Kidney (tissue), 14 donors: ENCODE measurements around the gene RTKN2. TPM values are rescaled to one million over a fixed set of nuclear protein-coding genes. Genes with fewer than 3 reads are reported as not detected.
"Not testable (repeated sequence)": the region's sequence is repeated elsewhere in the genome, so short reads cannot be mapped to it uniquely, and the experiment has no call there.

Experiments
- DNase-seq, 5 donors: peaks; one replicate each; pipeline ENCODE4 v3.0.0-alpha.2; 2013 to 2020
- FAIRE-seq: peaks from 2 replicates; lab custom pipeline; 2012; peaks lifted over from hg19 to GRCh38; lab: Jason Lieb, UNC
- H3K27ac ChIP-seq, 2 donors: one replicate each; pipeline ENCODE4 v1.7.0; 2013; ENCODE audit warnings: low read depth in 2 of 2, low read length in 2 of 2, inconsistent platforms in 1 of 2
- H3K27me3 ChIP-seq: one replicate; pipeline ENCODE4 v1.7.1; 2013; ENCODE audit warnings: low read length, inconsistent platforms; ENCODE audit not compliant: control insufficient read depth, insufficient read depth
- H3K36me3 ChIP-seq, 3 donors: one replicate each; pipeline versions ENCODE4 v1.7.0 to v1.7.1; 2013; ENCODE audit warnings: low read length in 3 of 3, control low read depth in 1 of 3, inconsistent platforms in 1 of 3; ENCODE audit not compliant: insufficient read depth in 3 of 3, control insufficient read depth in 2 of 3
- H3K4me1 ChIP-seq, 3 donors: one replicate each; pipeline versions ENCODE4 v1.7.0 to v1.7.1; 2013; ENCODE audit warnings: low read length in 3 of 3, inconsistent platforms in 1 of 3, low read depth in 1 of 3; ENCODE audit not compliant: control insufficient read depth in 2 of 3, insufficient read depth in 2 of 3
- H3K4me3 ChIP-seq, 3 donors: one replicate each; pipeline versions ENCODE4 v1.7.0 to v1.8.1; 2013; ENCODE audit warnings: low read length in 3 of 3, control low read depth in 1 of 3, inconsistent platforms in 1 of 3
- H3K9ac ChIP-seq, 3 donors: one replicate each; pipeline versions ENCODE4 v1.7.0 to v1.7.1; 2013; ENCODE audit warnings: low read length in 3 of 3, control low read depth in 1 of 3, inconsistent platforms in 1 of 3
- H3K9me3 ChIP-seq, 3 donors: one replicate each; pipeline versions ENCODE4 v1.7.0 to v1.7.1; 2013; ENCODE audit warnings: low read length in 3 of 3, control low read depth in 1 of 3, inconsistent platforms in 1 of 3; ENCODE audit not compliant: control insufficient read depth in 2 of 3, insufficient read depth in 1 of 3
- CTCF ChIP-seq: IDR thresholded peaks from 3 replicates; pipeline ENCODE4 v1.5.1; 2012; ENCODE audit warnings: mild to moderate bottlenecking, moderate library complexity, borderline replicate concordance; ENCODE audit not compliant: insufficient read depth; ENCODE audit errors: extremely low read depth
- intact Hi-C: fragments of 100-400 bp; cut with DNase I; formaldehyde crosslinking; loops from one replicate; pipeline ENCODE4 v1.11.1; 2022
- polyA plus RNA-seq: library from polyadenylated mRNA; stranded (reverse); fragments of 350-450 nt; fragmentation: Illumina TruSeq; extraction: RNeasy Lipid Tissue Mini Kit (QIAGEN cat#74804); gene quantifications from one replicate; pipeline ENCODE4 v1.2.3, GENCODE V29; 2014; ENCODE audit warnings: low read depth, low replicate concordance; ENCODE audit not compliant: insufficient read depth
- total RNA-seq: library from RNA; stranded (reverse); fragmentation: NEBNext Ultra II Directional; extraction: Animal tissue kit (Norgen Biotek cat#: 25700); gene quantifications from one replicate; pipeline ENCODE4 v1.2.1, GENCODE V29; 2021
- donor health status: control.
- donor health status: control.
- donor health status: control.
- donor health status: control.
- donor health status: control.
- donor health status: DM: yes; HTN: yes; CAD: no.
- donor health status: Normal renal cell carcinoma (clear cell type).

The RTKN2 gene
- total and polyA plus RNA-seq, 2 donors from 2014 or later, result 0.24 to 1.6 TPM

- H3K27me3 ChIP-seq, H3K36me3 ChIP-seq, FAIRE-seq, H3K4me1 ChIP-seq, H3K27ac ChIP-seq, H3K4me3 ChIP-seq, H3K9me3 ChIP-seq, intact Hi-C loops, H3K9ac ChIP-seq, DNase-seq: not testable (repeated sequence)
These were observed 11.7 kb upstream of the RTKN2 start for GRCh38 chr10:62280392-62280791.

GRCh38 chr10:62278441-62278910 is 9.8 kb upstream of the RTKN2 start:
- H3K27ac ChIP-seq, result no peak overlapping the region
- H3K4me3 ChIP-seq, result no peak overlapping the region
- no peaks in the 10 kb centered on the region for H3K27me3 ChIP-seq
- no peaks in the 10 kb centered on the region for H3K9me3 ChIP-seq
- H3K9ac ChIP-seq, result no peak overlapping the region
- no peak for FAIRE-seq
- no peaks in the 10 kb centered on the region for H3K4me1 ChIP-seq
- no peaks in the 10 kb centered on the region for H3K36me3 ChIP-seq
- no peak for DNase-seq
- intact Hi-C loops, result no loop called here
- no peak for TF ChIP-seq CTCF

GRCh38 chr10:62277971-62278370 is 9.3 kb upstream of the RTKN2 start:
- H3K9me3 ChIP-seq, result no peaks in the 10 kb centered on the region
- H3K36me3 ChIP-seq, result no peaks in the 10 kb centered on the region
- H3K4me3 ChIP-seq, result no peak overlapping the region
- no peak for DNase-seq
- intact Hi-C loops, result no loop called here
- no peak overlapping the region for H3K27ac ChIP-seq
- H3K9ac ChIP-seq, result no peak overlapping the region
- no peaks in the 10 kb centered on the region for H3K4me1 ChIP-seq
- FAIRE-seq, result no peak
- H3K27me3 ChIP-seq, result no peaks in the 10 kb centered on the region
- no peak for TF ChIP-seq CTCF

GRCh38 chr10:62270020-62270419 is 1.4 kb upstream of the RTKN2 start:
- no peaks in the 10 kb centered on the region for H3K27me3 ChIP-seq
- intact Hi-C loops, result no loop called here
- no peaks in the 10 kb centered on the region for H3K36me3 ChIP-seq
- H3K9ac ChIP-seq, result no peak overlapping the region
- FAIRE-seq, result no peak
- DNase-seq, result no peak
- no peak overlapping the region for H3K4me3 ChIP-seq
- H3K27ac ChIP-seq, result no peak overlapping the region
- H3K9me3 ChIP-seq, result no peaks in the 10 kb centered on the region
- no peak for TF ChIP-seq CTCF
- H3K4me1 ChIP-seq, result peaks cover 0 to 6% (median 0%) of the 10 kb centered on the region in 3 donors
